Peyer's patch (tissue), 4 donors: ENCODE results near the gene MGMT.

ENCODE experiments used
- POLR2A ChIP-seq, 2 donors: fragments of 450-650 bp; IDR thresholded peaks; one replicate each; pipeline ENCODE4 v1.5.1; 2017; ENCODE audit warnings: antibody characterized with exemption in 2 of 2, mild to moderate bottlenecking in 2 of 2, moderate library complexity in 2 of 2
- TF ChIP-seq, protein P1 (sequence below), 6 experiments: fragments of 450-650 bp in 4 of 6; fragments of 200-600 bp in 2 of 6; sonication (generic) in 1 of 6; IDR thresholded peaks; one replicate each; pipeline ENCODE4 v1.5.1; 2017 to 2019; ENCODE audit warnings: antibody characterized with exemption in 6 of 6, mild to moderate bottlenecking in 3 of 6, moderate library complexity in 1 of 6

DNA sequence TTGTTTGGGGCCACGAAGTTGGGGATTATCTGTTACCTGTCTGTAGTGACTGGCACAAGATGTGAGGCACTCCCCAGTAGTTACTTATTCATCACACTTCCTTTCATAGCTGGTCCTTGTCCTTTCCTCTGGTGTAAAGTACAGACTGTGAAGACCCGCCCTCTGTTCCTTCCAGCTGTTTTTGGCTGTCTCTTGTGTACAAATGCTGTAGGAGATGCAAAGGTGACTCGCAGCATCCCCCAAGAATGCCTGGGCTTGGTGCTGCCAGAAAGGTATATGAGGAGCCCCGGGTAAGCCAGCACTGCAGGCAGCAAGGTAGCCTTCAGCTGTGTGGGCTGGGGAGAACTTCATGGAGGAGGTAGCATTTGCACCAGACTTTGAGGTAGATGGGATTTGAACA is 260.5 kb downstream of the MGMT start:
- TF ChIP-seq, protein P1, sequence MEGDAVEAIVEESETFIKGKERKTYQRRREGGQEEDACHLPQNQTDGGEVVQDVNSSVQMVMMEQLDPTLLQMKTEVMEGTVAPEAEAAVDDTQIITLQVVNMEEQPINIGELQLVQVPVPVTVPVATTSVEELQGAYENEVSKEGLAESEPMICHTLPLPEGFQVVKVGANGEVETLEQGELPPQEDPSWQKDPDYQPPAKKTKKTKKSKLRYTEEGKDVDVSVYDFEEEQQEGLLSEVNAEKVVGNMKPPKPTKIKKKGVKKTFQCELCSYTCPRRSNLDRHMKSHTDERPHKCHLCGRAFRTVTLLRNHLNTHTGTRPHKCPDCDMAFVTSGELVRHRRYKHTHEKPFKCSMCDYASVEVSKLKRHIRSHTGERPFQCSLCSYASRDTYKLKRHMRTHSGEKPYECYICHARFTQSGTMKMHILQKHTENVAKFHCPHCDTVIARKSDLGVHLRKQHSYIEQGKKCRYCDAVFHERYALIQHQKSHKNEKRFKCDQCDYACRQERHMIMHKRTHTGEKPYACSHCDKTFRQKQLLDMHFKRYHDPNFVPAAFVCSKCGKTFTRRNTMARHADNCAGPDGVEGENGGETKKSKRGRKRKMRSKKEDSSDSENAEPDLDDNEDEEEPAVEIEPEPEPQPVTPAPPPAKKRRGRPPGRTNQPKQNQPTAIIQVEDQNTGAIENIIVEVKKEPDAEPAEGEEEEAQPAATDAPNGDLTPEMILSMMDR (IDR thresholded peaks at IDR 0.05) = no peak
- no peak for TF ChIP-seq POLR2A (IDR thresholded peaks at IDR 0.05)
